GM18511 (cell line): ENCODE results near the gene FGD1.
A peak's percentile ranks its signal among the peaks of the same experiment; 100 is the strongest.
"Not testable (repeated sequence)": the region's sequence is repeated elsewhere in the genome, so short reads cannot be mapped to it uniquely, and the experiment has no call there.

ENCODE experiments used
- ATAC-seq: cut with Tn5 transposase; IDR thresholded peaks from one replicate; pipeline ENCODE4 v1.9.1; 2021; ENCODE audit warnings: mild to moderate bottlenecking, moderate library complexity; ENCODE audit not compliant: unreplicated experiment

The FGD1 gene

GRCh38 chrX:54495814-54496516 lies at the start of gene FGD1:
TSS of gene FGD1 (minus strand) at chrX:54496234. CDS start at chrX:54495432, 802 bp downstream.
- no peak for ATAC-seq

- ATAC-seq: not testable (repeated sequence)
These were observed 46.2 kb upstream of the FGD1 start for GRCh38 chrX:54542239-54542638.

GRCh38 chrX:54540289-54540688 lies 44.3 kb upstream of the FGD1 start:
- ATAC-seq: no peak

GRCh38 chrX:54534271-54534670 lies 38.2 kb upstream of the FGD1 start:
- ATAC-seq: no peak

GRCh38 chrX:54530357-54530900 lies 34.4 kb upstream of the FGD1 start:
- peak; percentile 32 for ATAC-seq

GRCh38 chrX:54529552-54530356 lies 33.7 kb upstream of the FGD1 start, which contains the start of gene GNL3L:
TSS of gene GNL3L (plus strand) at chrX:54530219. CDS start at chrX:54532567, 2,348 bp downstream.
- ATAC-seq: peak; percentile 89

GRCh38 chrX:54529151-54529550 lies 33.1 kb upstream of the FGD1 start:
- no peak for ATAC-seq

GRCh38 chrX:54509400-54509799 lies 13.4 kb upstream of the FGD1 start:
- ATAC-seq: no peak

GRCh38 chrX:54496936-54497335 lies 902 bp upstream of the FGD1 start:
- no peak for ATAC-seq

GRCh38 chrX:54496517-54496852 lies 451 bp upstream of the FGD1 start:
- no peak for ATAC-seq

GRCh38 chrX:54494989-54495813 lies 833 bp downstream of the FGD1 start:
- ATAC-seq: no peak

GRCh38 chrX:54494166-54494988 lies 1.7 kb downstream of the FGD1 start:
- no peak for ATAC-seq

GRCh38 chrX:54492340-54492739 lies 3.7 kb downstream of the FGD1 start:
- ATAC-seq: no peak

- ATAC-seq: not testable (repeated sequence)
These were observed 6.2 kb downstream of the FGD1 start for GRCh38 chrX:54489819-54490218.

GRCh38 chrX:54484666-54485065 lies 11.4 kb downstream of the FGD1 start:
- ATAC-seq: no peak

- ATAC-seq: no peak
These were observed 12.1 kb downstream of the FGD1 start for GRCh38 chrX:54483946-54484345.

GRCh38 chrX:54482839-54483593 lies 13.0 kb downstream of the FGD1 start:
- ATAC-seq: no peak

GRCh38 chrX:54479136-54480111 lies 16.6 kb downstream of the FGD1 start:
- peak; percentile 51 for ATAC-seq
